HEK293 (cell line): ENCODE data around the gene SENP1.

Experiments used
- CTCF ChIA-PET: fragments of 350-600 bp; formaldehyde crosslinking; extraction: SDS; loops from one replicate; lab custom pipeline; 2021; ENCODE audit warnings: antibody characterized with exemption; lab: Yijun Ruan, JAX
- POLR2A ChIA-PET: fragments of 300-600 bp; formaldehyde crosslinking; extraction: SDS; loops from one replicate; lab custom pipeline; 2020; ENCODE audit warnings: antibody characterized with exemption, inconsistent platforms; lab: Yijun Ruan, JAX
- H3K27ac ChIP-seq: fragments of 200-500 bp; sonication (Bioruptor generic); 2 replicates; pipeline ENCODE4 v1.5.1; 2014; ENCODE audit warnings: low read depth, low read length, control low read depth, inconsistent platforms; ENCODE audit errors: extremely low read depth
- H3K36me3 ChIP-seq, 2 experiments: fragments of 200-500 bp in 1 of 2; sonication (Bioruptor generic) in 1 of 2; 1 replicate in 1 of 2; 2 replicates in 1 of 2; pipeline ENCODE4 v1.5.1; 2014 to 2017; ENCODE audit warnings: inconsistent platforms in 2 of 2, low read length in 2 of 2; ENCODE audit not compliant: control insufficient read depth in 2 of 2, insufficient read depth in 1 of 2
- H3K4me1 ChIP-seq: fragments of 200-500 bp; sonication (Bioruptor generic); 2 replicates; pipeline ENCODE4 v1.5.1; 2014; ENCODE audit warnings: mild to moderate bottlenecking, low read length, inconsistent platforms; ENCODE audit not compliant: control insufficient read depth, insufficient read depth
- H3K4me3 ChIP-seq: 2 replicates; pipeline ENCODE4 v1.5.1; 2011; ENCODE audit warnings: low read depth, mild to moderate bottlenecking, control low read depth, low read length, moderate library complexity
- H3K9me3 ChIP-seq: fragments of 200-500 bp; sonication (Bioruptor generic); 2 replicates; pipeline ENCODE4 v1.5.1; 2014; ENCODE audit warnings: low read depth, low read length, inconsistent platforms; ENCODE audit not compliant: control insufficient read depth, insufficient read depth
- ELK4 ChIP-seq: IDR thresholded peaks from 2 replicates; pipeline ENCODE4 v1.6.1; 2011; ENCODE audit warnings: mild to moderate bottlenecking, low read depth, low read length, borderline replicate concordance
- HIC1 ChIP-seq: fragments of 450-650 bp; formaldehyde crosslinking; IDR thresholded peaks from 2 replicates; pipeline ENCODE4 v1.5.1; 2016; ENCODE audit warnings: missing biosample characterization, missing genetic modification characterization
- KLF1 ChIP-seq: fragments of 450-650 bp; formaldehyde crosslinking; IDR thresholded peaks from 2 replicates; pipeline ENCODE4 v1.5.1; 2016; ENCODE audit warnings: missing biosample characterization, missing genetic modification characterization
- KLF10 ChIP-seq: fragments of 450-650 bp; IDR thresholded peaks from 2 replicates; pipeline ENCODE4 v1.5.1; 2018; ENCODE audit warnings: missing biosample characterization, mild to moderate bottlenecking, missing genetic modification characterization
- KLF17 ChIP-seq: fragments of 450-650 bp; formaldehyde crosslinking; IDR thresholded peaks from 2 replicates; pipeline ENCODE4 v1.5.1; 2016; ENCODE audit warnings: missing biosample characterization, missing genetic modification characterization
- KLF8 ChIP-seq: fragments of 450-650 bp; formaldehyde crosslinking; IDR thresholded peaks from 2 replicates; pipeline ENCODE4 v1.5.1; 2016; ENCODE audit warnings: missing biosample characterization, missing genetic modification characterization
- MYNN ChIP-seq: fragments of 450-650 bp; formaldehyde crosslinking; IDR thresholded peaks from 2 replicates; pipeline ENCODE4 v1.5.1; 2016; ENCODE audit warnings: missing biosample characterization, missing genetic modification characterization, borderline replicate concordance
- PATZ1 ChIP-seq: fragments of 450-650 bp; formaldehyde crosslinking; IDR thresholded peaks from 2 replicates; pipeline ENCODE4 v1.5.1; 2016; ENCODE audit warnings: missing biosample characterization, missing genetic modification characterization
- TRIM28 ChIP-seq: IDR thresholded peaks from 2 replicates; pipeline ENCODE4 v1.6.1; 2011; ENCODE audit warnings: low read length, control low read depth, borderline replicate concordance
- YY2 ChIP-seq: fragments of 450-650 bp; formaldehyde crosslinking; IDR thresholded peaks from 2 replicates; pipeline ENCODE4 v1.5.1; 2016; ENCODE audit warnings: missing biosample characterization, missing genetic modification characterization
- ZNF239 ChIP-seq: fragments of 450-650 bp; formaldehyde crosslinking; IDR thresholded peaks from 2 replicates; pipeline ENCODE4 v1.5.1; 2016; ENCODE audit warnings: missing biosample characterization, missing genetic modification characterization
- ZNF324 ChIP-seq: fragments of 450-650 bp; formaldehyde crosslinking; IDR thresholded peaks from 2 replicates; pipeline ENCODE4 v1.5.1; 2016; ENCODE audit warnings: missing biosample characterization, missing genetic modification characterization
- ZNF354C ChIP-seq: fragments of 450-650 bp; formaldehyde crosslinking; IDR thresholded peaks from 2 replicates; pipeline ENCODE4 v1.5.1; 2016; ENCODE audit warnings: missing biosample characterization, missing genetic modification characterization, low read depth, borderline replicate concordance
- ZNF391 ChIP-seq: fragments of 450-650 bp; formaldehyde crosslinking; IDR thresholded peaks from 2 replicates; pipeline ENCODE4 v1.5.1; 2016; ENCODE audit warnings: low read depth, missing biosample characterization, missing genetic modification characterization, borderline replicate concordance
- ZNF513 ChIP-seq: fragments of 450-650 bp; IDR thresholded peaks from 2 replicates; pipeline ENCODE4 v1.5.1; 2018; ENCODE audit warnings: missing biosample characterization, missing genetic modification characterization
- ZNF555 ChIP-seq: fragments of 450-650 bp; formaldehyde crosslinking; conservative IDR thresholded peaks from 2 replicates; pipeline ENCODE4 v1.5.1; 2017; ENCODE audit warnings: missing biosample characterization, mild to moderate bottlenecking, missing genetic modification characterization, inconsistent platforms
- ZNF76 ChIP-seq: fragments of 450-650 bp; formaldehyde crosslinking; IDR thresholded peaks from 2 replicates; pipeline ENCODE4; 2016; ENCODE audit warnings: low read depth, missing biosample characterization, missing genetic modification characterization, borderline replicate concordance
- ZNF777 ChIP-seq: fragments of 450-650 bp; formaldehyde crosslinking; IDR thresholded peaks from 2 replicates; pipeline ENCODE4 v1.5.1; 2017; ENCODE audit warnings: missing biosample characterization, missing genetic modification characterization, borderline replicate concordance
- ZNF843 ChIP-seq: fragments of 450-650 bp; formaldehyde crosslinking; IDR thresholded peaks from 2 replicates; pipeline ENCODE4 v1.5.1; 2016; ENCODE audit warnings: missing biosample characterization, missing genetic modification characterization

The SENP1 gene

GRCh38 chr12:48016373-48017020 is 89.4 kb downstream of the SENP1 start (continued):
- TF ChIP-seq ZNF76 (tag by site-specific recombination): no peak

GRCh38 chr12:48015954-48016353 is 89.9 kb downstream of the SENP1 start:
- Histone ChIP-seq H3K36me3 (no peaks in the 10 kb centered on the region), H3K4me1 (no peaks in the 10 kb centered on the region), H3K9me3 (no peaks in the 10 kb centered on the region), H3K27ac (no peak overlapping the region), H3K4me3 (no peak overlapping the region)
- no peak for TF ChIP-seq ZNF777
- TF ChIP-seq KLF10: no peak
- TF ChIP-seq YY2: no peak
- TF ChIP-seq TRIM28: no peak
- TF ChIP-seq ZNF843 (tag by site-specific recombination): no peak
- no peak for TF ChIP-seq ZNF239 (tag by site-specific recombination)
- TF ChIP-seq ELK4: no peak
- TF ChIP-seq PATZ1 (tag by site-specific recombination): 0 out of 2 replicates have a peak, but pooled peaks have one; percentile 38
- TF ChIP-seq ZNF324 (tag by site-specific recombination): no peak
- TF ChIP-seq KLF1 (tag by site-specific recombination): peak; percentile 51; the same call in 1 of the 2 replicates
- 0 out of 2 replicates have a peak, but pooled peaks have one; percentile 21 for TF ChIP-seq KLF8 (tag by site-specific recombination)
- no peak for TF ChIP-seq MYNN (tag by site-specific recombination)
- no peak for TF ChIP-seq HIC1
- TF ChIP-seq ZNF354C (tag by site-specific recombination): no peak
- TF ChIP-seq ZNF513 (tag by site-specific recombination): no peak
- no peak for TF ChIP-seq ZNF391 (tag by site-specific recombination)
- TF ChIP-seq KLF17: peak; percentile 55; the same call in 1 of the 2 replicates
- TF ChIP-seq ZNF555 (tag by site-specific recombination): no peak
- POLR2A ChIA-PET: no interaction called here
- CTCF ChIA-PET: interaction anchor here (0.6 kb wide), 3 partner anchors 10 to 959 kb away, joined by 3 to 4 read pairs (median 3); no protein-coding TSS in a partner anchor
